SIG-M5 treated with dmso at 0.1 percent for 504 hours (cell line): Measurements from ENCODE around the gene CDH9.
"Not testable (repeated sequence)": the region's sequence is repeated elsewhere in the genome, so short reads cannot be mapped to it uniquely, and the experiment has no call there.

Experiments used
- DNase-seq: peaks from one replicate; lab custom pipeline; 2025; ENCODE audit not compliant: unreplicated experiment; lab: John Stamatoyannopoulos, UW

CDH9 gene

DNA sequence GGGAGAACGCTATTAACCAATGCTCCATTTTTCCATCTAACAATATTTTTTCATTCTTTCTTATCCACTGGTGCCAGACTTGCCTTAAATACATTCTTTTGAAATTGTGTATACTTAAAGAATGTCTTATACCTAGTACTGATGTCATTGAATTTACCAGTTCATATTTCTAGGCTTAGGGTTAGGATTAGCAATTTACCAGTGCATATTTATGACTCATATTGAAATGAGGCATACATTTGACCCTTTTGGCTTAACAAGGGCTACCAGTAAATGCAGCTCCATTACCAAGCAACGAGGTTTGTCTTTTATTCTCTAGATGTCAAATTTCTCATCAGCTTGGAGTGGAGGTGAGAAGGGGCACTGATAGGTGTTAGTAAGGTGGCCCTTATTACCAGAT, 89.5 kb downstream of the CDH9 start:
- DNase-seq = no peak

DNA sequence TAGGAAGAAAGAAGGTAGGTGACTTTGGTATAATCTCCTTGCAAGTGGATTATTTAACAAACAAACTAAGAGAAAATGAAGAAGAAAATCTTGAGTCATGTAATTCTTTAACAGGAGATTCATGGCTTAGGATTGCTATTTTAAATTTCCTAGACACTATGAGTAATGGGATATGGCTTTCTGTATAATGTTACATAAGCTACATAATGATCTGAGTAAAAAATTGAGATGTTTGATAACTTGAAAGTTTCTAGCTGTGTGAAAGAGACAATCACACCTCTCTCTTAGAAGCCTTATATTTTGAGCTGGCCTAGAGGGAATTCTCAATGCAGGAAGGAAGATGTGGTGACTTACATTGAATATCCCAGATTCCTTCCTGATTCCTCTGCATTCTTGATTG, 92.5 kb downstream of the CDH9 start:
- DNase-seq = no peak

- no peak for DNase-seq
These were observed 95.9 kb downstream of the CDH9 start for GRCh38 chr5:26942481-26942880.

- no peak for DNase-seq
These were observed 97.4 kb downstream of the CDH9 start for GRCh38 chr5:26940994-26941393.

- no peak for DNase-seq
These were observed 106.1 kb downstream of the CDH9 start for GRCh38 chr5:26932238-26932637.

DNA sequence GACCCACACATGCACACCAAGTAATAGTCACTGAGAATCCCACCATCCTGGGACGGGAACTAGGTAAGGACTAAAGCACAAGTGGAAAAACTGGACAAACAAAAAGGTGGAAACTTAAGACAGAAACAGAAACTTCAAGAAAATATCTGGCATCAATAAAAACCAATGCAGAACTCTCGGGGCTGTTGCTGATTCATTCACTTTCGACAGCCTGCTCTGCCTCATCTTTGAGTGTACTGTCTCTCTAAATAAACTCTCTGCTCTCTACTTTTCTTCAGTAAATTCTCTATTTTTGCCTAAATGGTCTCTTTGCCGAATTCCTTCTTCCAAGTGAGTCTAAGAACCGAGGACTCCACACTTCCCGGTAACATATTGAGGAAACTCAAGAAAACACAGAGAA, 116.9 kb downstream of the CDH9 start:
- no peak for DNase-seq

DNA sequence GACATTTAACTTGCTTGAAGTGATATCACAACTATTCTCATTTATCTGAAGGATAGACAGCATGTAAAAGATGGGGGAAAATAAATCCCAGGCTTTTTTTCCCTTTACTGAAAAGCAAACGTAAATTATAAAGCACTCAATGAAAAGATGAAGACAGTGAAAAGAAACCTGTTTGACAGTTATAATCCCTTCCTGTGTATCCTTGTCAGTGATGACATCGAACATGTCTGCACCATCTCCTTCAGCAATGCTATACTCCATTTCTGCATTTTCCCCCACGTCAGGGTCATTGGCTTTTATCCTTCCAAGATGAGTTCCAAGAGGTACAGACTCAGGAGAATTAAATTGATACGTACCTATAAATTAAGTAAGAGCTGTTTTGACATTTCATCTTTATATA, 134.9 kb downstream of the CDH9 start:
- no peak for DNase-seq

GRCh38 chr5:26894719-26895263, 143.6 kb downstream of the CDH9 start:
- no peak for DNase-seq

- DNase-seq = no peak
These were observed 145.3 kb downstream of the CDH9 start for GRCh38 chr5:26893078-26893477.

GRCh38 chr5:26889815-26890214, 148.6 kb downstream of the CDH9 start:
- DNase-seq = no peak

DNA sequence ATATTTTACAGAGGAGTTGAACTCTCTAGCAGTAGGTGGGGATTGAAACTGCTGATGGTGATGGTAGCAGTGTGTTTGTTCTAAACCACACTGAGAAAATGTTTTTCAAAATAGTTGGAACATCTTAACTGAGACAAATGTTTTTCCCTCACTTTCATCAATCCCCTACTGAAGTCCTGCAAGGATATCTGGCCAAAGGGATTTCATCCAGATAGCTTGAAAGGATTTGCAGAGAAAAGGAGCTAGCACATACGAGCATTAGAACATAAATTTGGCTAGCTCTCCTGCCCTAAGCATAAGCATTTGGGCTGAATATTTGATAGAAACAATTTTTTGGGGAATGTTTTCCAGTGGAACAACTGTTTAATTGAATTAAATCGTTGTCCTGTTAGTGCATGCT, 153.9 kb downstream of the CDH9 start:
- DNase-seq = no peak

DNA sequence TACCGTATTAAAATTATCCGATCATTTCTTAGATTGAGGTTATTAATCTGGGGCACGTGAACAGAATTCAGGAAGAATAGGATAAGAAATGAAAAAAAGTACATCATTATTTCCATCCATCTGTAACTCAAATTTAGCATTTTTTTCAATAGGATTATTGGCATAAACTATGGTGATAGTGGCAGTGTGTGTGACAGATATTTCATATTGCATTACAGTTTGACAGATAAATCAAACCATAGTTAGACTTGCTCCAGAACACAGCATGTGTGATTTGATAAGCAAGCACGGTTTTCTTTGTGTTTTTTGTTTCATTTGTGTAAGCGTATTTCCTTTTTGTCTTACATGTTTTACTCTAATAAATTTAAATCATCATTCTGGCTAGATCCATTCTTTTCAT, 155.0 kb downstream of the CDH9 start:
- no peak for DNase-seq

DNA sequence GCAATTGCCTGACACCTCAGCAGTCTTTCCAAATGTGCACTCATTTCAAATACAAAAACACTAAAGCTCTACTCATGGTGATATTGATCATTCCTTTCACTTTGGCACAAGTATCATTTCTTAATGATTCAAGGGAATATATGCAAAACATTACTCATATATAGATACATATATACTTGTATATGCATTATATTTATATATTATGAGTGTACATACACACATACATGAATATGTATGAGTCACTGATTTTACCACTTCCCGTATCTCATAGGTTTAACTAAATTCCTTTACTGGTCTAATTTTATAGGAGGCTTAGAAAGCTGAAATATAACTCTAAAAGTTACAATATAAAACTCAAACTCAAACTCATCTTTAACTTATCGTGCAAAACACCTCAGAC, 156.5 kb downstream of the CDH9 start:
- DNase-seq = no peak

- DNase-seq = no peak
These were observed 161.2 kb downstream of the CDH9 start for GRCh38 chr5:26877154-26877553.

- DNase-seq = no peak
These were observed 166.0 kb downstream of the CDH9 start for GRCh38 chr5:26872337-26872736.

DNA sequence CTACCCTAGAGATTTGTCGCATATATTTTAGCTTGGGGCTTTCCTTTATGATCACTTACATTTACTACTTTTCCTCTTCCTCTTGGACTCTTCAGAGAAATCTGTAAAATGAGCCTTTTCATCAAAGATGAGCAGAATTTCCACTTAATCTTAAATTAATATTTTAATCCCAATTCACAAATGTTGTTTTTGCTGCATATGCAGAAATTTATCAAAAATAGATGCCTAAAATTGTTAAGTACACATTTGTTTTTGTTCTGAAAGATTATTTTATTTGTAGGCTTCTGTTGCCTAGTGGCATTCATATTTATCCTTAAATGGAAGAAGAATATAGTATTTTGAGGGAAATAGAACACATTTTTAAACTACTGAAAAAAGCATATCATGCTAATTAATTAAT, 168.6 kb downstream of the CDH9 start:
- DNase-seq = no peak

GRCh38 chr5:26868504-26868903, 169.9 kb downstream of the CDH9 start:
- DNase-seq = no peak

DNA sequence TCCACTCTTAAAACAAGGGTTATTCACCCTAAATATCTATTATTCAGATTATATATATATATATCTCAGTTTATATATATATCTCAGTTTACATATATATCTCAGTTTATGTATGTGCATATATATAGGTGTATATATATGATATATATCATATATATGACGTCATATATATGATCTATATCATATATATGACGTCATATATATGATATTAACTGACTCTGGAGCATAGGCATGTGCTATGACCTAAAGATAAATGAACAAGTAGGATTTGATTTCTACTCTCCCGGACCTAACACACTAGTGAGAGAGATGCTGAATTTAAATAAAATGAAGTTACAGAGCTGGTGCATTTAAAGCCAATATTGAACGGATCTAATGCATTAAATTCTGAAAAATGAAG, 174.3 kb downstream of the CDH9 start:
- no peak for DNase-seq

GRCh38 chr5:26856238-26856637, 182.1 kb downstream of the CDH9 start:
- DNase-seq = no peak

- DNase-seq = not testable (repeated sequence)
These were observed 185.9 kb downstream of the CDH9 start for GRCh38 chr5:26852450-26852849.

DNA sequence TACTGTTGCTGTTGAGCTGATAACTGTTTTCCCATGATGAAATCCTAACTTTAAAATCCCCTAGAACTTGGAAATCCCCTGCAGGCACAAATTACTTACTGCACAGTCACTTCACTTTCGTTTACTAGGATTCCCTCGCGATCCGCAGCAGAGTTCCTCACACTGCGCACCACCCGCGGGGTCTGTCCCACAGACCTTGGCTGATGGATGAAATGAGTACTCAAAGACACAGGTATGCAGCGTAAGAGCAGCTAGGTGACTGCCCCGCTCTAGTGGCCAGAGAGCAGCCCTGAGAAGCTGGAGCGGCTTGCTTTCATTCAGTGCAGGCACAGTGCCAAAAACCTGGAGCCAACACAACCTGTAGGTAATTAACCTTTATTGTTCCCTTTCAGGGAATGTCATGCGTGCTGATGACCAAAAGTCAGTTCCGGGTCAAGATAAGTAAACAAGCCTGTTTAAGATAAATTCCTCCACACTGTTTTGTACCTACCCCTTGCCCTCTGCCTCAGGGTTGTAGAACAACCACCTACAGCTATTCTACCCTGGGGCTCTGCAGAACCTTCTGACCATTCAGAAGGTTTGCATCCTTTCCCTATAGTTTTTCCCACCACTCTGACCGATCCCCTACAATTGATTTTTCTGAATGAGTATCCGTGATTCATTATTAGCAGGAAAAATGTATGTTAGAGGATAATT, 191.2 kb downstream of the CDH9 start:
- DNase-seq = peak; percentile 10

GRCh38 chr5:26843677-26844076, 194.7 kb downstream of the CDH9 start:
- no peak for DNase-seq

DNA sequence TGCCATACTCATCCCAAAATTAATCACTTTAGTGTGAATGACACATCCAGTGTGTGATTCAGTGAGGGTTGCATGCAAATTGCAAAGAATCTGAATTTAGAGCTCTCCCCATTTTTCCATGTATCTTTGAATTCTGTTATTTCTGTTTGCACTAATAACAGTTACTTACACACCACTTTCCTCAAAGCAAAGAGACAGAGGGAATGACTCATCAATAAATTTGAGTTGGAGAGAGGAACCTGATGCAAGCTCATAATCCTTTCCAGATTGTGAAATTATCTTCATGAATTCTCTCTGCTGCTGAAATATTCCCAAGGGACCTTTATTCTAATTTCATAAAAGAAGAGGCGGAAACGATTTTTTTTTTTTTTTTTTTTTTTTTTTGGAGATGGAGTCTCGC, 204.8 kb downstream of the CDH9 start:
- peak; percentile 20 for DNase-seq
